Activated T-cell treated with anti-CD3 and anti-CD28 coated beads, Interleukin-2, amount 50 U/mL, for 72 hours (primary cell): Measurements from ENCODE around the gene PLCG1. TPM values are rescaled to one million over a fixed set of nuclear protein-coding genes. Genes with fewer than 3 reads are reported as not detected.

ENCODE experiments used
- total RNA-seq, 2 donors: library from RNA; stranded (reverse); gene quantifications; one replicate each; pipeline ENCODE4 v1.2.3, GENCODE V29; 2022

The PLCG1 gene
- total RNA-seq, 2 donors from 2014 or later = 177 to 221 TPM

Other genes starting within 250 kb of the PLCG1 start
- 10 to 100 TPM; 78.7 to 86.1 TPM for gene TOP1, start 108.7 kb upstream of the PLCG1 start, total RNA-seq
- 10 to 100 TPM; 10.2 to 11.5 TPM for gene ZHX3, start 180.2 kb downstream of the PLCG1 start, total RNA-seq
- 1 to 10 TPM; 2.5 to 2.6 TPM for gene LPIN3, start 203.3 kb downstream of the PLCG1 start, total RNA-seq
- not detected for gene EMILIN3, start 229.3 kb downstream of the PLCG1 start, total RNA-seq